Endometrial microvascular endothelial cells (primary cell): ENCODE measurements around the gene NAPEPLD. TPM values are rescaled to one million over a fixed set of nuclear protein-coding genes. Genes with fewer than 3 reads are reported as not detected.
"Not testable (repeated sequence)": the region's sequence is repeated elsewhere in the genome, so short reads cannot be mapped to it uniquely, and the experiment has no call there.

Experiments used
- in situ Hi-C: cut with HindIII; loops from 2 replicates; pipeline ENCODE4 v1.10.0; 2017; ENCODE audit warnings: low sequenced_read_pairs, low pct_unique_long_range_greater_than_20kb; ENCODE audit errors: inconsistent ontology term
- total RNA-seq: library from RNA; depleted of rRNA; stranded (reverse); fragments of >200 nt; gene quantifications from one replicate; pipeline ENCODE4 v1.2.3, GENCODE V29; 2015; ENCODE audit errors: inconsistent ontology term

The NAPEPLD gene
- total RNA-seq, 1 donor from 2014 or later = 3.4 TPM

DNA sequence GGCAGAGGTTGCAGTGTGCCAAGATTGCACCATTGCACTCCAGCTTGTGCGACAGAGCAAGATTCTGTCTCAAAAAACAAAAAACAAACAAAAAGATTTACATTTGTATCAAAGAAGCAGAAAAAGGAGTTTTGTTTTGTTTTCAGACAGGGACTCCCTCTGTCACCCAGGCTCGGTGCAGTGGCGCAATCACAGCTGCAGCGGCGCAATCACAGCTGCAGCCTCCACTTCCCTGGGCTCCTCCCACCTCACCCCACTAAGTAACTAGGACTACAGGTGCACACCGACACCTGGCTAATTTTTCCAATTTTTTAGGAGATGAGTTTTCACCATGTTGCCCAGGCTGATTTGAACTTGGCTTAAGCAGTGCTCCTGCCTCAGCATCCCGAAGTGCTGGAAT, 72.1 kb downstream of the NAPEPLD start:
- in situ Hi-C loops = no loop called here

DNA sequence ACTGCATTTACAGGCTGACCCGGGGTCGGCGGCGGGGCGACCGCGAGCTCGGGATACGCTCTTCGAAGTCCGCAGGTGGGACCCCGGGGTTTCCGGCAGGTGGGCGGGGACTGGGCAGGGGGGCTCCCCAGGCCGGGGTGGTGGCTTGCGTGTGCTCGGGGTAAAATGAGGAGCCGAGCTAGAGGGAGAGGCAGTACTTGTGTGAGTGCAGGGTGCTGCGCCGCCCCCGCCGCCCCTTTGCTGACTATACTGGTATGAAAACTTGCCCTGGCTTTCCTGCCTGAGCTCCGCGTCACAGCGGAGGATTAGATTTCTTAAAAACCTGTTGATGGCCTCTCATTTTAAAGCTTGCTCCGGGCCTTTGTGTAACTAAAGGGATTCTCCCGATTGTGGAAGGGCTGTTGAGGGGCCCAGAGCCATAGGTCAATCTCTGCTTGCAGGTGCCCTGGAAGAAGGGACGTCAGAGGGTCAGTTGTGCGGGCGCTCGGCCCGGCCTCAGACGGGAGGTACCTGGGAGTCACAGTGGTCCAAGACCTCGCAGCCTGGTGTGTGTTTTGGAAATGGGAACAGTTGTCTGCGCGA, 73.5 kb downstream of the NAPEPLD start:
- in situ Hi-C loops = no loop called here

DNA sequence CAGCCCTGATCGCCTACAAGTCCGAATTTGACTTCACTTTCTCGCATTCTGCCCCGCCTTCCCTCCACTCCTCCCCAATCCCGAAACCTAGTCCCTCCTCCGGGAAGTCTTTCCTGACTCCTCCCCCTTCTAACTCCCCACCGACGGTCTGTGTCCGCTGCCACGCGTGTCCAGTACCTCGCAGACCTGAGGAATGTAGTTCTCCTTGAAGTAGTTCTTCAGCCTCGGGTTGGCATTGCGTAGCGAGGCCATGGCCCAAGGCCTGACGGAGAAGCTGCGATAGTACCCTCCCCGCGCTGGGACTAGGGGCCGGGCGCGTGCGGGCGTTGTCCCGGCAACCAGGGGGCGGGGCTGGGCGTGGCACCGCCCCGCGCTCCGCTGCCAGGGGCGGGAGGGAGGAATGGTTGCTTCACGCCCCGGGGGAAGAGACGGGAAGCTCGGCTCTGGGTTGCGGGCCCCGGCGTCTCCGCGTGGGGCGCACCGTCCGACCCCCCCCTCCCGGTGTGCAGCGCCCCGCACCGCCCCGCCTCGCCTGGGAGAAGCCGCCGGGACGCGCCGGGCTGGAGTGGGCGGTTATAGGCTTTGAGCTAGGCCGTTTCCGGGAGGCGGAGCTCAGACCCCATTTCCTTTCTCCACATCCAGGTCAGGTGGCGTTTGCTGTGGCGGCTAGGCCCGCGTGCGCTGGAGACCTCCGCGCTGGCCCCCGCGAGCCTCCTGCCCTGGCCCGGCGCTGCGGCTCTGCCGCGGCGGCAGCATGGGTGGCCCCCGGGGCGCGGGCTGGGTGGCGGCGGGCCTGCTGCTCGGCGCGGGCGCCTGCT, 74.2 kb downstream of the NAPEPLD start, which contains the start of the genes ARMC10 and FBXL13:
Gene ARMC10 (plus strand): TSS at position 622 of the 818 bp plus-strand sequence. CDS start 133 bp downstream, at position 755.
Gene FBXL13 (minus strand): TSS at position 278 of the 818 bp plus-strand sequence.
- in situ Hi-C loops = no loop called here

DNA sequence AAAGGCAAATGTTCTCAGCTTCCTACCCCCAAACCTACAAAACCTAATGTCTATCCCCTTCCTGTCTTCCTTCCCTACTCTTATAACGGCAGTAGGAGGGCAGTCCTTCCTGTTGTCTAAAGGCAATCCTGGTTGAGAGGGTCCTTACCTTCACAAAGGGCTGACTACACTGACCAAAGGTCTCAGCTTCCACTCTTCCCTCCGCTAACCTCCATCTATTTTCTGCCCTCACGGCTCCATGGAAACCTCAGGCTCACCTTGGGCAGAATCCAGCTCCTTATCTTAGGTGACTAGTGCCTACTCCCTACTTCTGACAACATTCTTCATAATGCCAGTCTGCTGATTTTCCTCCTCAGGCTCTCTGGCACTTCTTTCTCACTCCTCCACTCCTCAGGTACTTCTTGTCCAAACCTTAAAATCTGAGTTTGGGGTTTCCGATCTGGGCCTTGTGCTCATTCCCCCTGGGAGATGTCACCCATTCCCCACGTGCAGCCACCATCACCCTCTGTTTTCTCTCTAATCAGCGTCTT, 74.8 kb downstream of the NAPEPLD start:
- in situ Hi-C loops = no loop called here

DNA sequence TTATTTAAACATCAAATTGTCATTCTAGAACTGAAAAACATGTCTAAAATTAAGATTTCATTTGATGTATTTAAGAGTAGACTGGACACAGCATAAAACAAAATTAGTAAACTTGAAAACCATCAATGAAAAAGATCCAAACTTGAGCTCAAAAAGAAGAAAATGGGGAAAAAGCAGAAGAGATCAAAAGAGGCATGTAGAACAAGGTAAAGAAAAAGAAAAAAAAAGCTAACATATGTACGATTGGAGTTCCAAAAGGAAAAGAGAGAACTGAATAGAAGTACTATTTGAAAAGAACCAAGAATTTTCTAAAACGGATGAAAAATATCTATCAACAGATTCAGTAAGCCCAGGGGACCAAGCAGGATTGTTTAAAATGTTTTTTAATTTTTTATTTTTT, 77.9 kb downstream of the NAPEPLD start:
- in situ Hi-C loops = no loop called here

DNA sequence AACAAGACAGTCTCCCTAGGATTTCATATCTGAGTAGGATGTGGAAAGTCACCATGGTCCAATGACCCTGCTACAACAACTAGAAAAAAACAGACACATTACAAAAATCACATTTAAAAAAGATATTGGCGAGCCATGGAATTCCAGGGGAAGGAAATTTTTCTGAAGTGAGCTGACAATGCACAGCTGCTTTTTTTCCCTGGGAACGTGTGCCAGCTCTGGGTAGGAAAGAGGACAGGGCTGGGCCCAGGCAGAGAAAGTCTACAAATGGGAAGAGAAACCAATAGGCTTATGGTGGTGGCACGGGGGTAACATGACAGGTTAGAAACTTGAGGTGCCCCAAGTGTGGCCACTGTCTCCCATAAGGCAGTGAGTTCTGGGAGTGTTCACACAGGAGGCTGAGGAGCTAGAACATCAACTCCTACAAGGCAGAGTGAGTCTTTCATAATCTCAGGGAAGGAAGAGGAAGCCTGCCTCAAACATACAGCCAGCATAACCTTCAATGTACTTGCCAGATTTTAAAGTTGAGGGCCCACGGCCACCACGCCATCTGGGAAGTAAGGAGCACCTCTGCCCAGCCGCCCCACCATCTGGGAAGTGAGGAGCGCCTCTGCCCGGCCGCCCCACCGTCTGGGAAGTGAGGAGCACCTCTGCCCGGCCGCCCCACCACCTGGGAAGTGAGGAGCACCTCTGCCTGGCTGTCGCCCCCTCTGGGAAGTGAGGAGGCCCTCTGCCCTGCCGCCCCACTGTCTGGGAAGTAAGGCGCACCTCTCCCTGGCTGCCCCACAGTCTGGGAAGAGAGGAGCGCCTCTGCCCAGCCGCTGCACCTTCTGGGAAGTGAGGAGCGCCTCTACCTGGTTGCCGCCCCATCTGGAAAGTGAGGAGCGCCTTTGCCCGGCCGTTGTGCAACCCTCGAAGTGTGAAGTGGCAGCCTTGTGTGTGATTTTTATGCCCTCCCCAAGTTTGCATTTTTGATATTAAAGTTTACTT, 80.2 kb downstream of the NAPEPLD start:
- in situ Hi-C loops = no loop called here

DNA sequence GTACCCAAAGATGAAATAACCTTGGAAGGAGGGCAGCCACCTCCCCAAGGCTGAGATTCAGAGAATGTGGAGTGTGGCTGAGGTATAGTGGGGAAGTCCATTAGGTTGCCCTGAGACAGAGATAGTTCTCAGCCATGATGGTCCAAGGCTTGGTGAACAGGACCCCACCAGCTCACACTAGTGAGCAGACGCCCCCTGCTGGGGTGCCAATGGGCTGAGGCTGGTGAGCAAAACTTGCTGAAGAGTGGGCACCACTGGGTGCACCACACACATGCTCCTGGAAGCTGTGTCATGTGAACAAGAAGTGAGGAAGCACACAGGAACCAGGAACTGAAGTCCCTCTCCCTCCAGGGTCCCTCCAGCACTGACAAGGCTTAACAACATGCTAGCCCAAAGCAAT, 83.2 kb downstream of the NAPEPLD start:
- in situ Hi-C loops = no loop called here

DNA sequence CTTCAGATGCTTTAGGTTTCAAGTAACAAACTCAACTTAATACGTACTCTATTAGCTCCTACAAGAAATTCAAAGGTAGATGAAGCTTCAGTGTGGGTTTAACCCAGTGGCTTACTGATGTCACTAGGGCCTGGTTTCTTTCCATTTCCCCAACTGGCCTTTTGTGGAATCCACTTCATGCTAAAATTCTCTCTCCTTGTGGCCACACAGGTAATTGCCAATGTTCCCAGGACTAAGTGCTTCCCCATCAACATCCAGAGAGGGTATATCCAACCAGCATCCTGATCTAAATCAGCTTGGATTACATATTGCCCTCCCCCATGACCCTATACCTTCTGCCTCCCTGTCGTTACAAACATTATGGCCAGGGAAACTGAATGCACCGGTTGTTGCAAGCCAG, 85.0 kb downstream of the NAPEPLD start:
- in situ Hi-C loops = no loop called here

DNA sequence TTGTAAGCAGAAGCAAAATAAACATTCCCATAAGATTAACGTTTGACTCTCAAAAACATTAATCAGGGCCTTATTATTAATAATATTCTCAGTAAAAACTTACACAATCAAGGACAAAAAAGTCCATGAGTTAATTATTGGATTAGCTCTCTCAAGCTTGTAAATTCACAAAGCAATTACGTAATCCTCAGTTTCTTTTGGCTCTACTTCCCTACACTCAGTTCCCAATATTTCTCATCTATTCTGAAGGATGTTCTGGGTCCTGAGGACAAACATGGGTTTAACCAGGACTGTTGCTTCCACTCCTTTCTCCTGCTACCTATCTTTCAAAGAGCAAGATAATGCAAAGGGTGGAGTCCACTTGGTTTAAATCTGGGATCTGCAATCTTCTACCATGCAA, 89.4 kb downstream of the NAPEPLD start:
- in situ Hi-C loops = no loop called here

DNA sequence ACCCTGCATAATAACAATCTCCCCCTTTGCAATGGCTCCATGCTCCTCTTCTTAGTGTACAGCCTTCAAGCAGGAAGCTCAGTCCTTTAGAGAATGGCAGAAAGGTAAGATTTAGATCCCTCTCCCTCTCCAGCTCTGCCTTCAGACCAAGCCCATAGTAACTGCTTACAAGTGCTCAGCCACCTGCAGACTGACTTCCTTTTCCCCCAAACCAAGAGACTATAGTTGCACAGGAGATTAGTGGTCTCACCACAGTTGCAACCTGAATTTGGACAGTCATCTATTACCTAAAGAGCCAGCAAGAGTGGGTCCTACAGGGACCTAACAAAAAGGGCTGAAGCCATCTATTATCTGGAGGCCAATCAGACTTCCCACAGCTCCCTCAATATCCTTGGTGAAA, 90.8 kb downstream of the NAPEPLD start:
- in situ Hi-C loops = no loop called here

DNA sequence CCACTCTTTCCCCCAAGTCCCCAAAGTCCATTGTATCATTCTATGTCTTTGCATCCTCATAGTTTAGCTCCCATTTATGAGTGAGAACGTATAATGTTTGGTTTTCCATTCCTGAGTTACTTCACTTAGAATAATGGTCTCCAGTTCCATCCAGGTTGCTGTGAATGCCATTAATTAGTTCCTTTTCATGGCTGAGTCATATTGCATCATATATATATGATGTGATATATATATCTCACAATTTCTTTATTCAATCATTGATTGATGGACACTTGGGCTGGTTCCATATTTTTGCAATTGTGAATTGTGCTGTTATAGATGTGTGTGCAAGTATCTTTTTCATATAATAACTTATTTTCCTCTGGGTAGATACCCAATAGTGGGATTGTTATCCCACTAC, 92.9 kb downstream of the NAPEPLD start:
- in situ Hi-C loops = not testable (repeated sequence)

DNA sequence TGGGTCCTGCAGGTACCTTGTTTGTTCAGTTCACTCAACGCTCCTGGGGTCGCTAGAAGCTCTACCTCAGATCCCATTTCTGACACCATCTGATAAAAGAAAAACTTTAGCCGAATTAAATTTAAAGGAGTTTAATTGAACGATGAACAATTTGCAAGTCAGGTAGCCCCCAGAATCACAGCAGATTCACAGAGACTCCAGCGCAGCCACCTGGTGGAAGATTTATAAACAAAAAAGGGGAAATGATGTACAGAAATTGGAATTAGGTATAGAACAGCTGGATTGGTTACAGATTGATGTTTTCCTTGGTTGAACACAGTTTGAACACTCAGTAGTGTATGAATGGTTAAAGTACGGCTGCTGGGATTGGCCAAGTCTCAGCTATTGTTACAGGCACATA, 97.4 kb downstream of the NAPEPLD start:
- in situ Hi-C loops = no loop called here

Other genes starting within 250 kb of the NAPEPLD start
- 56.4 TPM for gene LRRC17, start 236.1 kb downstream of the NAPEPLD start, total RNA-seq
- 3.4 TPM for gene FBXL13, start 74.3 kb downstream of the NAPEPLD start, total RNA-seq
- gene ARMC10, start 74.0 kb downstream of the NAPEPLD start, total RNA-seq = 33.6 TPM
- 55.1 TPM for gene PMPCB, start 148.3 kb upstream of the NAPEPLD start, total RNA-seq
- 17.9 TPM for gene DNAJC2, start 195.7 kb upstream of the NAPEPLD start, total RNA-seq
- 206 TPM for gene PSMC2, start 198.5 kb upstream of the NAPEPLD start, total RNA-seq